ENCODE measurements around the gene DAND5. TPM values are rescaled to one million over a fixed set of nuclear protein-coding genes. Genes with fewer than 3 reads are reported as not detected.

Gene DAND5
- total and polyA plus RNA-seq, 9 of the 15 experiments (the other 6 are each of a cell fraction or from before 2014, with no cell fraction given) = 0.22 to 0.83 (median 0.60) TPM

DNA sequence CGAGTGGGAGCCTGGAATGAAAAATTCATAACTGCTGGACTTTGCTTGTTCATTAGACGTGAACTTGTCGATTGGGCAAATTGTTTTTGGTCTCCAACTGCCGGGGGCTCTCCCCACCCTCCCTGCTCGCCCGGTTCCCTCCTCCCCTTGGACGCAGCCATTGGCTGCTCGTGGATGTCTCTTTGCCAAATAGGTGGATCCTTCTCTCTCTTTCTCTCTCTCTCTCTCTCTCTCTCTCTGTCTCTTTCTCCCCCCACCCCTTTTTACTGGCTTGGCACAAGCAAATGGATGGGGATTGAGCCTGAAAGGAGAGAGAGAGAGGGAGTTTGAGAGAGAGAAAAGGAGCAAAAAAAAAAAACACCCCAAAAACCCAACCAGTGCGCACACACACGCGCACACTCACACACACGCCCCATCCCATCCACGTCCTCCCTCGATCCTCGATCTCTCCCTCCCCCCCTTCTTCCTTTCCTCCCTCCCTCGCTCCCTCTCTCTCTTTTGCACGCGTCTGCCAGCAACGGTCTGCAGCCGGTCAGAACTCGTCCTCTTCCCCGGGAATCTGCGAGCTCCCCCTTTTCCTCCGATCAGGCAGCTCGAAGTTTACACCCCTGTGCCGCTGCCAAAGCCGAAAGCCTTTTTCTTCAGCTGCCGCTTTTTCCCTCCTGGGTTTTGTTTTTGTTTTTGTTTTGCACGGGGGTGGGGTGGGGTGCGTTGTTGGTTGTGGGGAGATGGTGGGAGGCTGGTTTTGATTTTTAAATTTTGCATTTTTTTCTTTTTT is 53.7 kb downstream of the DAND5 start (continued):
- TF ChIP-seq YBX1 (IDR thresholded peaks at IDR 0.05) (no peak), THAP12 (CRISPR knock-in tag; IDR thresholded peaks at IDR 0.05) (no peak), ZNF77 (CRISPR knock-in tag; IDR thresholded peaks at IDR 0.05) (no peak), ELF2 (CRISPR knock-in tag; IDR thresholded peaks at IDR 0.05) (no peak), RFX7 (CRISPR knock-in tag; IDR thresholded peaks at IDR 0.05) (no peak), ZNF644 (tag; IDR thresholded peaks at IDR 0.05; ENCODE audit: low read depth) (no peak), MTA2 (IDR thresholded peaks at IDR 0.05; ENCODE audit: low read depth) (no peak), TBL1XR1 (IDR thresholded peaks at IDR 0.05; ENCODE audit: low read length in 2 of 2) (no peak), CBX5 (IDR thresholded peaks at IDR 0.05; ENCODE audit: borderline replicate concordance, low read depth) (no peak), HEY1 (CRISPR knock-in tag; IDR thresholded peaks at IDR 0.05; ENCODE audit: borderline replicate concordance) (no peak), ZNF41 (CRISPR knock-in tag; conservative IDR thresholded peaks at IDR 0.05) (no peak), MEF2D (tag; conservative IDR thresholded peaks at IDR 0.05; ENCODE audit: low read depth) (no peak), RBFOX2 (IDR thresholded peaks at IDR 0.05; ENCODE audit: low read depth, low read length) (0 out of 2 replicates have a peak, but pooled peaks have one; percentile 39), TFAM (CRISPR knock-in tag; conservative IDR thresholded peaks at IDR 0.05) (no peak), SREBF2 (CRISPR knock-in tag; IDR thresholded peaks at IDR 0.05) (no peak), ZNF707 (CRISPR knock-in tag; conservative IDR thresholded peaks at IDR 0.05) (no peak), MED1 (CRISPR knock-in tag; IDR thresholded peaks at IDR 0.05; ENCODE audit: borderline replicate concordance) (no peak), HNRNPK (IDR thresholded peaks at IDR 0.05; ENCODE audit: low read depth, low read length, poor library complexity, severe bottlenecking) (no peak), HIVEP1 (CRISPR knock-in tag; IDR thresholded peaks at IDR 0.05) (no peak), ZC3H4 (CRISPR knock-in tag; IDR thresholded peaks at IDR 0.05; ENCODE audit: borderline replicate concordance) (no peak), ZNF311 (CRISPR knock-in tag; IDR thresholded peaks at IDR 0.05) (no peak), SRF (CRISPR knock-in tag; IDR thresholded peaks at IDR 0.05) (no peak), FOXJ3 (CRISPR knock-in tag; IDR thresholded peaks at IDR 0.05) (no peak), MYBL2 (IDR thresholded peaks at IDR 0.05; ENCODE audit: low read depth) (no peak), MYBL2 (CRISPR knock-in tag; IDR thresholded peaks at IDR 0.05; ENCODE audit: borderline replicate concordance) (no peak), MLX (CRISPR knock-in tag; conservative IDR thresholded peaks at IDR 0.05) (no peak), RNF2 (IDR thresholded peaks at IDR 0.05) (no peak), RBM14 (IDR thresholded peaks at IDR 0.05; ENCODE audit: borderline replicate concordance, insufficient read depth, low read depth, low read length) (no peak)
- TF ChIP-seq, protein P1, sequence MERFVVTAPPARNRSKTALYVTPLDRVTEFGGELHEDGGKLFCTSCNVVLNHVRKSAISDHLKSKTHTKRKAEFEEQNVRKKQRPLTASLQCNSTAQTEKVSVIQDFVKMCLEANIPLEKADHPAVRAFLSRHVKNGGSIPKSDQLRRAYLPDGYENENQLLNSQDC (CRISPR knock-in tag; IDR thresholded peaks at IDR 0.05) = no peak

Data from K562 (cell line).